PFSK-1 (cell line): ENCODE results near the gene KIF5C.

Experiments used
- FOXP2 ChIP-seq: optimal IDR thresholded peaks from 2 replicates; pipeline ENCODE3; 2011; ENCODE audit warnings: borderline replicate concordance, control low read depth, inconsistent platforms; ENCODE audit not compliant: insufficient read depth; ENCODE audit errors: extremely low read length, extremely low read depth
- POLR2AphosphoS5 ChIP-seq: IDR thresholded peaks from 2 replicates; pipeline ENCODE4 v1.6.1; 2012; ENCODE audit warnings: low read depth, mild to moderate bottlenecking, control low read depth, low read length, moderate library complexity
- REST ChIP-seq, 2 experiments: IDR thresholded peaks; 2 replicates each; pipeline versions ENCODE4 v1.6.1 to v1.8.0; 2011 to 2012; ENCODE audit warnings: low read depth in 2 of 2, low read length in 2 of 2, control low read depth in 1 of 2, inconsistent platforms in 1 of 2, mild to moderate bottlenecking in 1 of 2, moderate library complexity in 1 of 2; ENCODE audit not compliant: insufficient read depth in 1 of 2
- SIN3A ChIP-seq: IDR thresholded peaks from 2 replicates; pipeline ENCODE4 v1.6.1; 2012; ENCODE audit warnings: mild to moderate bottlenecking, low read length, moderate library complexity, borderline replicate concordance; ENCODE audit not compliant: insufficient read depth
- TAF1 ChIP-seq: IDR thresholded peaks from 2 replicates; pipeline ENCODE4 v1.6.1; 2012; ENCODE audit warnings: low read length, control low read depth, borderline replicate concordance; ENCODE audit not compliant: insufficient read depth

- TF ChIP-seq REST (IDR thresholded peaks at IDR 0.05; ENCODE audit: insufficient read depth in 1 of 2, low read depth in 2 of 2, low read length in 2 of 2) (no peak), TAF1 (no peak), POLR2AphosphoS5 (no peak), SIN3A (no peak), FOXP2 (no peak)
Measured at GRCh38 chr2:149047118-149047517, 172.1 kb downstream of the KIF5C start.
